ENCODE results near the gene FKBP11. TPM values are rescaled to one million over a fixed set of nuclear protein-coding genes. Genes with fewer than 3 reads are reported as not detected.

The FKBP11 gene
- total and polyA plus RNA-seq, 2 experiments from 2014 or later = 17.4 to 158 TPM

- Histone ChIP-seq H3K27ac (no peak overlapping the region), H3K4me2 (ENCODE audit: unreplicated experiment) (no peak overlapping the region), H3K36me3 (ENCODE audit: low read depth) (no peaks in the 10 kb centered on the region), H3K9me2 (ENCODE audit: insufficient read depth) (no peaks in the 10 kb centered on the region), H3K27me3 (replicated peaks; ENCODE audit: insufficient read depth) (peaks cover 6% of the 10 kb centered on the region; the same call in 1 of the 2 replicates), H3K9ac (no peak overlapping the region), H3F3A (ENCODE audit: insufficient read depth) (no peaks in the 10 kb centered on the region; the same call in 1 of the 2 replicates), H3K9me3 (ENCODE audit: low read depth) (no peaks in the 10 kb centered on the region), H4K20me1 (ENCODE audit: insufficient read depth) (no peaks in the 10 kb centered on the region), H3K79me2 (ENCODE audit: insufficient read depth) (no peaks in the 10 kb centered on the region), H3K4me3 (no peak overlapping the region), H2AFZ (no peak overlapping the region), H3K4me1 (ENCODE audit: insufficient read depth) (peaks cover 28% of the 10 kb centered on the region)
- no peak for TF ChIP-seq EZH2 (IDR thresholded peaks at IDR 0.05; ENCODE audit: insufficient read depth, poor library complexity, severe bottlenecking)
- no peak for TF ChIP-seq EZH2phosphoT487 (IDR thresholded peaks at IDR 0.05; ENCODE audit: insufficient read depth, low read depth)
- in situ Hi-C loops (cut with MboI) = no loop called here
- no peak for DNase-seq
- 39 to 40% methylated on average over 7 to 8 of the region's 8 CpGs for WGBS, 2 experiments (ENCODE audit: low coverage in 1 of 2, low lambda C conversion rate in 2 of 2, missing lambda C conversion rate in 2 of 2)
Measured at GRCh38 chr12:48969160-48969771, 44.0 kb upstream of the FKBP11 start.

GRCh38 chr12:48968467-48968866 lies 43.2 kb upstream of the FKBP11 start:
- Histone ChIP-seq H3K4me2 (ENCODE audit: unreplicated experiment) (no peak overlapping the region), H3K36me3 (ENCODE audit: low read depth) (no peaks in the 10 kb centered on the region), H3K79me2 (ENCODE audit: insufficient read depth) (no peaks in the 10 kb centered on the region), H3K9me3 (ENCODE audit: low read depth) (no peaks in the 10 kb centered on the region), H3K9ac (no peak overlapping the region), H3K9me2 (ENCODE audit: insufficient read depth) (no peaks in the 10 kb centered on the region), H3K4me1 (ENCODE audit: insufficient read depth) (peaks cover 22% of the 10 kb centered on the region), H3K27me3 (replicated peaks; ENCODE audit: insufficient read depth) (peaks cover 6% of the 10 kb centered on the region; the same call in 1 of the 2 replicates), H3K27ac (no peak overlapping the region), H2AFZ (no peak overlapping the region), H3F3A (ENCODE audit: insufficient read depth) (no peaks in the 10 kb centered on the region; the same call in 1 of the 2 replicates), H4K20me1 (ENCODE audit: insufficient read depth) (no peaks in the 10 kb centered on the region), H3K4me3 (no peak overlapping the region)
- WGBS, 2 experiments (ENCODE audit: low coverage in 1 of 2, low lambda C conversion rate in 2 of 2, missing lambda C conversion rate in 2 of 2) = 84 to 88% methylated on average over 3 of the region's 3 CpGs
- DNase-seq = no peak
- TF ChIP-seq EZH2phosphoT487 (IDR thresholded peaks at IDR 0.05; ENCODE audit: insufficient read depth, low read depth) (no peak), EZH2 (IDR thresholded peaks at IDR 0.05; ENCODE audit: insufficient read depth, poor library complexity, severe bottlenecking) (no peak)
- in situ Hi-C loops (cut with MboI) = no loop called here

GRCh38 chr12:48967991-48968390 lies 42.7 kb upstream of the FKBP11 start:
- 68 to 75% methylated on average over 7 of the region's 7 CpGs for WGBS, 2 experiments (ENCODE audit: low coverage in 1 of 2, low lambda C conversion rate in 2 of 2, missing lambda C conversion rate in 2 of 2)
- Histone ChIP-seq H3K4me1 (ENCODE audit: insufficient read depth) (peaks cover 18% of the 10 kb centered on the region), H3K4me2 (ENCODE audit: unreplicated experiment) (no peak overlapping the region), H3K9me2 (ENCODE audit: insufficient read depth) (no peaks in the 10 kb centered on the region), H3K9me3 (ENCODE audit: low read depth) (no peaks in the 10 kb centered on the region), H3K9ac (no peak overlapping the region), H3F3A (ENCODE audit: insufficient read depth) (no peaks in the 10 kb centered on the region; the same call in 1 of the 2 replicates), H4K20me1 (ENCODE audit: insufficient read depth) (no peaks in the 10 kb centered on the region), H3K36me3 (ENCODE audit: low read depth) (no peaks in the 10 kb centered on the region), H2AFZ (no peak overlapping the region), H3K27me3 (replicated peaks; ENCODE audit: insufficient read depth) (peaks cover 6% of the 10 kb centered on the region; the same call in 1 of the 2 replicates), H3K79me2 (ENCODE audit: insufficient read depth) (no peaks in the 10 kb centered on the region), H3K27ac (no peak overlapping the region), H3K4me3 (no peak overlapping the region)
- DNase-seq = no peak
- no peak for TF ChIP-seq EZH2phosphoT487 (IDR thresholded peaks at IDR 0.05; ENCODE audit: insufficient read depth, low read depth)
- TF ChIP-seq EZH2 (IDR thresholded peaks at IDR 0.05; ENCODE audit: insufficient read depth, poor library complexity, severe bottlenecking) = no peak
- in situ Hi-C loops (cut with MboI) = no loop called here

GRCh38 chr12:48966177-48966895 lies 41.0 kb upstream of the FKBP11 start:
- no peaks in the 10 kb centered on the region for H3K36me3 ChIP-seq (ENCODE audit: low read depth)
- H3K9ac ChIP-seq = no peak overlapping the region
- peaks cover 12% of the 10 kb centered on the region for H3K4me1 ChIP-seq (ENCODE audit: insufficient read depth)
- no peak overlapping the region for H3K27ac ChIP-seq
- H3K79me2 ChIP-seq (ENCODE audit: insufficient read depth) = no peaks in the 10 kb centered on the region
- H3F3A ChIP-seq (ENCODE audit: insufficient read depth) = 0 out of 2 replicates have a peak, but pooled peaks cover 5% of the 10 kb centered on the region
- no peaks in the 10 kb centered on the region for H3K9me2 ChIP-seq (ENCODE audit: insufficient read depth)
- no peak overlapping the region for H2AFZ ChIP-seq
- no peak overlapping the region for H3K4me2 ChIP-seq (ENCODE audit: unreplicated experiment)
- peaks cover 6% of the 10 kb centered on the region; the same call in 1 of the 2 replicates for H3K27me3 ChIP-seq (replicated peaks; ENCODE audit: insufficient read depth)
- H3K4me3 ChIP-seq = no peak overlapping the region
- TF ChIP-seq EZH2 (IDR thresholded peaks at IDR 0.05; ENCODE audit: insufficient read depth, poor library complexity, severe bottlenecking) (no peak), EZH2phosphoT487 (IDR thresholded peaks at IDR 0.05; ENCODE audit: insufficient read depth, low read depth) (no peak)
- H4K20me1 ChIP-seq (ENCODE audit: insufficient read depth) = no peaks in the 10 kb centered on the region
- H3K9me3 ChIP-seq (ENCODE audit: low read depth) = no peaks in the 10 kb centered on the region
- in situ Hi-C loops (cut with MboI) = no loop called here
- 22 to 27% methylated on average over 20 of the region's 20 CpGs for WGBS, 2 experiments (ENCODE audit: low coverage in 1 of 2, low lambda C conversion rate in 2 of 2, missing lambda C conversion rate in 2 of 2)
- no peak for DNase-seq
